HL-60 (cell line): ENCODE measurements around the gene ANKAR.

Source experiments
- GABPA ChIP-seq: IDR thresholded peaks from 2 replicates; pipeline ENCODE4 v1.6.1; 2012; ENCODE audit warnings: low read depth
- POLR2AphosphoS5 ChIP-seq: IDR thresholded peaks from 2 replicates; pipeline ENCODE4 v1.6.1; 2012; ENCODE audit warnings: low read depth
- TF ChIP-seq, protein P1 (sequence below): IDR thresholded peaks from one replicate; pipeline ENCODE4 v1.5.1; 2011; ENCODE audit warnings: low read length, control low read depth, inconsistent platforms; ENCODE audit not compliant: insufficient read depth
- TF ChIP-seq, protein P2 (sequence below): IDR thresholded peaks from 2 replicates; pipeline ENCODE4 v1.6.1; 2012; ENCODE audit warnings: low read depth; ENCODE audit not compliant: insufficient replicate concordance

DNA sequence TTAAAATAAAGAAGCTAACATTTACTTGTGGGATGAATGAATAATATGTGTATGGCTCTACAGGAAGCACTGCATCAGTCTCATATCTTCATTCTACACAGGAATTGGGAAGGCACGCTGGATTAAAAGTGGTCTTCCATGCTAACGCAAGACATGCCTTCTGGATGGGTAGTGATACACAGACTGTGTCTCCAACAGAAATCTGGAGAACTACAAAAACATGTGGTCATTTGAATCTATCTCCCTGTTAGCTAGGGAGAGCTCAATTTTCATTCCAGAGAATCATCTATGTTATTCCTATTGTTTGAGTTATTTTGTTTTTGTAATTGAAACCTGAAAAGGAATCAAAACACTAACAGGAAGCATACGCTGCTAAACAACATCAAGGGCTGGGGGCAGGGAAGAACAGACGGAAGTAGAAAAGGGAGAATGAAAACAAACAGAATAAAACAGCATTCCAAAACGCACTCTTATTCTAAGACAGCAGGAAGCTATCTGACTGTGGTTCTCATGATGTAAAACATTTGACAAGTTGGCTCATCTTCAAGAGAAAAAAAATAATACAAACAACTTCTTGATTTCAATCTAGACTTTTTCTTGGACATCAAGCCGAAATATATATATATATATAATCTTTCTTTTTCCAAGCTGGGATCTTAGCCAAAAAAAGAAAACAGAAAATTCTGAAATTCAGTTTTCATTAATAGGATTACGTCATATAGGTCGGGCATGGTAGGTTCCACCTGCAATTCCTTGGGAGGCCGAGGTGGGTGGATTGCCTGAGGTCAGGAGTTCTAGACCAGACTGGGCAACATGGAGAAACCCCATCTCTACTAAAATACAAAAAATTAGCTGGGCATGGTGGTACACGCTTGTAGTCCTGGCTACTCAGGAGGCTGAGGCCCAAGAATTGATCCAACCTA is 44.7 kb upstream of the ANKAR start:
- TF ChIP-seq POLR2AphosphoS5 (no peak), GABPA (no peak)
- TF ChIP-seq, protein P1, sequence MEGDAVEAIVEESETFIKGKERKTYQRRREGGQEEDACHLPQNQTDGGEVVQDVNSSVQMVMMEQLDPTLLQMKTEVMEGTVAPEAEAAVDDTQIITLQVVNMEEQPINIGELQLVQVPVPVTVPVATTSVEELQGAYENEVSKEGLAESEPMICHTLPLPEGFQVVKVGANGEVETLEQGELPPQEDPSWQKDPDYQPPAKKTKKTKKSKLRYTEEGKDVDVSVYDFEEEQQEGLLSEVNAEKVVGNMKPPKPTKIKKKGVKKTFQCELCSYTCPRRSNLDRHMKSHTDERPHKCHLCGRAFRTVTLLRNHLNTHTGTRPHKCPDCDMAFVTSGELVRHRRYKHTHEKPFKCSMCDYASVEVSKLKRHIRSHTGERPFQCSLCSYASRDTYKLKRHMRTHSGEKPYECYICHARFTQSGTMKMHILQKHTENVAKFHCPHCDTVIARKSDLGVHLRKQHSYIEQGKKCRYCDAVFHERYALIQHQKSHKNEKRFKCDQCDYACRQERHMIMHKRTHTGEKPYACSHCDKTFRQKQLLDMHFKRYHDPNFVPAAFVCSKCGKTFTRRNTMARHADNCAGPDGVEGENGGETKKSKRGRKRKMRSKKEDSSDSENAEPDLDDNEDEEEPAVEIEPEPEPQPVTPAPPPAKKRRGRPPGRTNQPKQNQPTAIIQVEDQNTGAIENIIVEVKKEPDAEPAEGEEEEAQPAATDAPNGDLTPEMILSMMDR, result no peak
- TF ChIP-seq, protein P2, sequence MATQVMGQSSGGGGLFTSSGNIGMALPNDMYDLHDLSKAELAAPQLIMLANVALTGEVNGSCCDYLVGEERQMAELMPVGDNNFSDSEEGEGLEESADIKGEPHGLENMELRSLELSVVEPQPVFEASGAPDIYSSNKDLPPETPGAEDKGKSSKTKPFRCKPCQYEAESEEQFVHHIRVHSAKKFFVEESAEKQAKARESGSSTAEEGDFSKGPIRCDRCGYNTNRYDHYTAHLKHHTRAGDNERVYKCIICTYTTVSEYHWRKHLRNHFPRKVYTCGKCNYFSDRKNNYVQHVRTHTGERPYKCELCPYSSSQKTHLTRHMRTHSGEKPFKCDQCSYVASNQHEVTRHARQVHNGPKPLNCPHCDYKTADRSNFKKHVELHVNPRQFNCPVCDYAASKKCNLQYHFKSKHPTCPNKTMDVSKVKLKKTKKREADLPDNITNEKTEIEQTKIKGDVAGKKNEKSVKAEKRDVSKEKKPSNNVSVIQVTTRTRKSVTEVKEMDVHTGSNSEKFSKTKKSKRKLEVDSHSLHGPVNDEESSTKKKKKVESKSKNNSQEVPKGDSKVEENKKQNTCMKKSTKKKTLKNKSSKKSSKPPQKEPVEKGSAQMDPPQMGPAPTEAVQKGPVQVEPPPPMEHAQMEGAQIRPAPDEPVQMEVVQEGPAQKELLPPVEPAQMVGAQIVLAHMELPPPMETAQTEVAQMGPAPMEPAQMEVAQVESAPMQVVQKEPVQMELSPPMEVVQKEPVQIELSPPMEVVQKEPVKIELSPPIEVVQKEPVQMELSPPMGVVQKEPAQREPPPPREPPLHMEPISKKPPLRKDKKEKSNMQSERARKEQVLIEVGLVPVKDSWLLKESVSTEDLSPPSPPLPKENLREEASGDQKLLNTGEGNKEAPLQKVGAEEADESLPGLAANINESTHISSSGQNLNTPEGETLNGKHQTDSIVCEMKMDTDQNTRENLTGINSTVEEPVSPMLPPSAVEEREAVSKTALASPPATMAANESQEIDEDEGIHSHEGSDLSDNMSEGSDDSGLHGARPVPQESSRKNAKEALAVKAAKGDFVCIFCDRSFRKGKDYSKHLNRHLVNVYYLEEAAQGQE, result no peak
